EH (cell line): ENCODE results near the gene ATG14.
"Not testable (repeated sequence)": the region's sequence is repeated elsewhere in the genome, so short reads cannot be mapped to it uniquely, and the experiment has no call there.

Experiments used
- DNase-seq: peaks from one replicate; pipeline ENCODE4 v3.0.0-alpha.2; 2015; ENCODE audit warnings: low read depth

Gene ATG14

GRCh38 chr14:55433880-55434804 lies 22.5 kb upstream of the ATG14 start:
- DNase-seq, result no peak

DNA sequence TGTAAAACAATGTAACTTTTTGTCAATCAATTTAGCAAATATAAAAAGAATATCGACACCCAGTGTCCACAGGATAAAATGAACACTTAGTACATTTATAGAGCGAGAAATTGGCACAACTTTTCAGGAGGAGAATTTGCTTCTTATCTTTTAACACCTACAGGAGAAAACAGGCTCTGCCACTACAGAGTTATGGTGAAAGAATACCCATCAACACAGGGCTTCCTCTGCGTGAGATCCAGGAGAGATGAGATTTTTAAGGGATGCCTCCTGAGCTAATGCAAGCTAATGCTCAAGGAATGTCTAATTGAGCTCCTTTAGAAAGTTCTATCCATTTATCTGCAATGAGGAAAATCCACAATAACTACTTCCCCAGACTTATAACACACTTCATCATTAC lies 21.0 kb upstream of the ATG14 start:
- no peak for DNase-seq

DNA sequence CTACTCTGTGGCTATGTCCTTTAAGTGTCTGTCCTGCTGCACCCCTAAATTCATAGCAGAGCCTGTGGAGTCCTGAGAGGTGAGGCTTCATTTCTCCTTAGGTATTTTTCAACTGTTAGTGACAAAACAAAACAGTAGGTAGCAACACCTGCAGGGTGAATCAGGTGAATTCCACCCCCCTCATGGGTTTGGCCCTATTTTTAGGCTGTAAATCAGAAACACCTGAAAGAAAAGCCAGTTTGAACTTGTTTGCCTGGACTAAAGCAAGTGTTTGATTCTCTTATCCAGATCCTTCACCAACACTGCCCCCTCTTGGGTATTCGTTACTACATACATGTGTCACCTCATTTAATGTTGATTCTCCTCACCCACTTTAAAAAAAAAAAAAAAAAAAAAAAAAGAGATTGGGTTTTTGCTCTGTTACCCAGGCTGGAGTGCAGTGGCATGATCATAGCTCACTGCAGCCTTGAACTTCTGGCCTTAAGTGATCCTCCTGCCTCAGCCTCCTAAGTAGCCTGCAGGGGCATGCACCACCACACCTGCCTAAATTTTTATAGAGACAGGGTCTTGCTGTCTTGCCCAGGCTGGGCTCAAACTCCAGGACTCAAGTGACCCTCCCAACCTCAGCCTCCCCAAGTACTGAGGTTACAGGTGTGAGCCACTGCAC lies 18.5 kb upstream of the ATG14 start:
- DNase-seq, result peak; percentile 77

DNA sequence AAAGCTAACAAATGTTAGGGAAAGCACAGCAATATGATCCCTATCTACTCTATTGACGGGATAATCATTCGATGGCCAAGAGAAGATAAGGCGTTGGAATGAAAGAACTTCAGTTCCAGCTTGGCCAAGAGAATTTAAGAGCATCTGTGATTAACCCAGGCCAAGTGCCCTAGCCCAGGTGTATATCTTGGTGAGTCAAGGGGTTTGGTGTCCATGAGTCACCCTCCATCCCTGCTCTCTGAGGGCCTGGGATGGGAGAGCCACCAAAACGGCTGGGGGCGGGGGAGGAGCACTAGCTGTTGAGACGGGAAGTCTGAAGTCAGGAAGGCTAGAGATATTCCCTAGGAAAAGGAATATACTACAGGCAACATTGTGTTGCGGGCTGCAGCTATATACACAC lies 15.8 kb upstream of the ATG14 start:
- DNase-seq, result no peak

GRCh38 chr14:55426891-55427290 lies 15.3 kb upstream of the ATG14 start:
- DNase-seq, result no peak

GRCh38 chr14:55425091-55425490 lies 13.5 kb upstream of the ATG14 start:
- DNase-seq, result peak; percentile 23

DNA sequence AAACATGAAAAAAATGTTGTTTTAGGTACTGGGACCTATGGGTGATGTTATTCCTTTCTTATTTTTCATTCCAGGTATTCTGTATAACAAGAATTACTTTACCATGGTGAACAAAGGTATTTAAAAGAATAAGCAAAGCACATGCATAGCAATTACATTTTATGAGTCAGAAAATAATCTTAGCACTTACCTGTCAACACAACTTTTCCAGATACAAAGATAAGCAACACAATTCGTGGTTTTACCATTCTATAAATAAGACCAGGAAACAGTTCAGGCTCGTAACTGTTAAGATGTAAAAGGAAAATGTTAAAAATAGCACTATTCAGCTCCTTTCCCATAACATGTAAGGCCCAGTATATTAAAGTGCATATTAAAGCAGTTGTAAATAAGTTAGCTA lies 12.3 kb upstream of the ATG14 start:
- DNase-seq, result no peak

DNA sequence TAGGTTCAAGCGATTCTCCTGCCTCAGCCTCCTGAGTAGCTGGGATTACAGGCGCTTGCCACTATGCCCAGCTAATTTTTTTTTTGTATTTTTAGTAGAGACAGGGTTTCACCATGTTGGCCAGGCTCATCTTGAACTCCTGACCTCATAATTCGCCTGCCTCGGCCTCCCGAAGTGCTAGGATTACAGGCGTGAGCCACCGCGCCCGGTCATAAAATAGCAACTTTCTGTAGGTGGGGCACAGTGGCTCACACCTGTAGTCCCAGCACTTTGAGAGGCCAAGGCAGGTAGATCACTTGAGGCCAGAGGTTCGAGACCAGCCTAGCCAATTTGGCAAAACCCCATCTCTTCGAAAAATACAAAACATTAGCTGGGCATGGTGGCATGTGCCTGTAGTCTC lies 10.7 kb upstream of the ATG14 start:
- not testable (repeated sequence) for DNase-seq

- DNase-seq, result no peak
These were observed 8.0 kb upstream of the ATG14 start for GRCh38 chr14:55419663-55420062.

DNA sequence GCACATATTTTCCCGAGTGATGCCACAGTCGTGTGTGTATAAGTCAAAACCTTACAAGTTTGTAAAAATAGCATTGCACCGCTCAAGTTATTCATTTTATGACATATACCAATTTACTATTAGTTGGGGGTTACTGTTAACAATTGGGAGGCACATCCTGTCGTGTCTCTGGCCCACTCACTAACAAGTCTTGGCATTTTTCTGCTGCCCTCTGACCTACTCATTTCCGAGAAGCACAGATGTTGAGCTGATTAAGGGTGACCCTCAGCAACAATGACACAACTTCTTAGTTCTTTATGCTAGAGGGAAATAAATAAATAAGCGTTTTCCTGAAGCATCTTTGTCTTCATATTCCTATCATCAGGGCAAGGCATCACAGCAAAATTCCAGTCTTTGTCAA lies 6.8 kb upstream of the ATG14 start:
- DNase-seq, result peak; percentile 19

DNA sequence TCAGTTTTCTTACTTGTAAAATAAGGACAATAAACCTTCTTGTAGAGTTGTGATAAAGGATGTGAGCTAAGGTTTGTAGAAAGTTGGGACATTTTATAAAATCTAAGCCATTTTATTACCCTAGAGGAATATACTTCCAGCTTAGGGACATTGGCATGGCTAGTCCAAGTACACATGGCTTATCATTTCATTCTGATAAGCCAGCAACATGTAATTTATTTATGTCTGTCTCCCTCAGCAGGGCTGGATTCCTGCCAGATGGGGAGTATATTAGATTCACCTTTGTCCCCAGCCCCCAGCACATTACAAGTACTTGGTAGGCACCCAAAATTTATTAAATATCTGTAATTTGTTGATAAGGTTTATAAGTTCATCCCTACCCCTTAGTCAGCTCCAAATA lies 6.3 kb upstream of the ATG14 start:
- no peak for DNase-seq

- DNase-seq, result peak; percentile 18
These were observed 5.2 kb upstream of the ATG14 start for GRCh38 chr14:55416866-55417265.

DNA sequence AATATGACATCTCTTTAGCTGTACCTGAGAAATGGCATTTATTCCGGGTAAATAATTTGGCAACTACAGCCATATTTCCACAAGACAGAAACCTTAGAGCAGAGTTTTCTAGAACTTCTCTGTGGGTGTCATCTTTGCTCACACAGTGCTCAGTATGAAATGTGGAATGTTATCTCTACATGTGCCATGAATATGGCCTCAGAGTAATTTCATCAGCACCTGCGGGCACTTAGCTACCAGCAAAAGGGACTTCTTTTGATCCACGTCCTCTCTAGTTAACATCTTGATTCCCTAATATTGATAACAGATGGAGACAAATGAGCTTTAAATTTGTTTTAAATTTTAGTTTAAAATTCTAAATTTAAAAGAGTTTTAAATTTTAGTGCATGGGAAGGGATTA lies 2.9 kb upstream of the ATG14 start:
- no peak for DNase-seq

GRCh38 chr14:55412676-55413075 lies 1.0 kb upstream of the ATG14 start:
- DNase-seq, result no peak

DNA sequence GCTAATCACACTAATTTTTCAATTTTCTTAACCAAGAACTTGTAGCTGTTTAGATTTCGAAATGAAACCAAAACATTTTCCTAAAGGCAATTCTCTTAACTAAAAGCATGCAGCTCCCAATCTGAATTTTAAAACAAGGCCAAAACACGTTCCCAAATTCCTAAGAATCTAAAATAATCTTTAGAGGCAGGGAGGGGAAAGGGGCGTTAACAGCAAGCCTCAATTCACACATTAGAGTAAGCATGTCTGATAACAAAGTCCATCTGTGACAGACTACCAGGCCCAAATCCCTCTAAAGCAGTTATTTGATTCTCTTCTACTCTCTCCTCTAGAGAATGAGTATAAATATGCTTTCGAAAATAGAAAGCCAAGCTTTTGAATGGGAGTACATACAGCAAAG lies 754 bp downstream of the ATG14 start:
- DNase-seq, result no peak

DNA sequence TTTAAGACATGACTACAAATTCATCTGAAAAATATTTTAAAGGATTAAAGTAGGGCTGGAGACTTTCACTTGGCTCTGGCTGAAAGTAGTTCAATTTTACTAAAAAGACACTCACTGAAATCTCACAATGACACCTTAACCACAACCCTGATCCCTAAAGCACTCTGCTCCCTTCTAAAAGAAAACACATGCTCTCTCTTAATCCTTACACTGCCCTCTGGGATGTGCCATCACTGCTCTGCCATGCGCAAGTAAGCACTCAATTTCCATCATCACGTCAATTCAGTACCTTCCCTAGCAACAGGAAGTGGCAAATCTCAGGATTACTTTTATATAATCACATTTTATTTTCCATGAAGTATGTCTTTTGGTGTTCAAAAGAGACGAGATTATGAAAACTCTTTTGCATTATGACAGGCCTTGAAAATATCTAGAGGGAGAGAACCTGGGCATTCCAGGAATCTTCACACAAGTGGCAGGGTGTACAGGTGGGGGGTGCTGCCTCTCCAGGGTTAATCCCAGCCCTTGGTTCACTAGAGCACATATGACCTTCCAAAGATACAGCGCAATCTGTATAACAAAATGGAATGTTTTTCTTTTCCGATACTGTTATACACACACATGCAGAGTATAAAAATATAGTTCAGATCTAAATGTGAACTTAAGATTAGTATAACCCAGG lies 7.3 kb downstream of the ATG14 start:
- DNase-seq, result no peak

DNA sequence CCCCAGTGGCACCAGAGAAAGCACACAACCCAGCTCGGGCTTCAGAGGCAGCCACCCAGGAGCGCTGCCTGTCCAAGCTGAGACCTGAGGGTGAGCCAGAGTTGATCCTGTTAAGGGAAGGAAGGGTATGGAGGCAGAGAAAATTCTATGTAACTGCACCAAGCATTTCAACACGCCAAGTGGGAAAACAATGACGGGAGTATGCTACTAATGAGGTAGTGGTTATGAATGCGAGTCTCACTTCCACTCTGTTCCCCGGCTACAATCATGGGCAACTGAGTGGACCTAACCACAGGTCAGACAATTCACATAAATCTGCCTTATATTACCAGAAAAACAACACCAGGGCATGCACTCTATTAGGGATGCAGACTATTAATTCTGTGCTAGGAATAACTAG lies 9.9 kb downstream of the ATG14 start:
- no peak for DNase-seq

- DNase-seq, result no peak
These were observed 11.8 kb downstream of the ATG14 start for GRCh38 chr14:55399852-55400251.

GRCh38 chr14:55399183-55399582 lies 12.4 kb downstream of the ATG14 start:
- DNase-seq, result no peak

- DNase-seq, result peak; percentile 98
These were observed 13.0 kb downstream of the ATG14 start for GRCh38 chr14:55398679-55399078.

DNA sequence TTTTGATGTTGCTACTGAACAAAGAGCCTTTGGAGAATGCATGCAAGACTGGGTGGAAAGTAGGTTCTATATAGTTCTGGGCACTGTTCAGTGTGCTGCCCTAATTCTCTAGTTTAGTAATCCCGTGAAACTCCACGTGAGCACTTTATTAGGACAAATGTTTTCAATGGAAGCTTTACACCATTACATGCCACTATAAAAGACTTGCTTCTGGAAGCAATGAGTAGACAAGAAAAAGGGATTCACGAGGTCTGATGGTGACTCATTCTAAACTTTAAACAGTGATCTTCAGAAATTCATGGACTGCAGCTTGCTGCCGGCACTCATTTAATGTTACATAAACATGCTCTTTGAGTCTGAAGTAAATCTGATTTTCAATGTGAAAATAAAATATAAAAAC lies 22.3 kb downstream of the ATG14 start:
- peak; percentile 91 for DNase-seq

DNA sequence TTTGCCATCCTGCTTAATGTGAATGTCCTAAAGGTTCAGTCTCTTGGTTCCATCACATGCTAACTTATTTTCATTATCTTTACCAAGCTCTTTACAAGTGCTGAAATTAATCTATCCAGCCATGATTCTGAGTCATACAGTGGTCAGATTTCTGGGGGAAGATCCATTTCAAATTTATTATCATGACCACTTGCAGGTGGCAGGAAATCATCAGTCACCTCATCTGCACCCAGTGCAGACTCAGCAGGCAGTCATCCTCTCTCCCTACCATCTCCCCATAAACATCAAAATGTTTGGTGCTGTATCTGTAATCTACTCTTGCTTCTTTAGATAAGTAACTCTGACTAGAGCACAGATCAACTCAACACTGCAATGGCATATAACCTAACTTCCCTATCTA lies 23.5 kb downstream of the ATG14 start:
- DNase-seq, result peak; percentile 81

DNA sequence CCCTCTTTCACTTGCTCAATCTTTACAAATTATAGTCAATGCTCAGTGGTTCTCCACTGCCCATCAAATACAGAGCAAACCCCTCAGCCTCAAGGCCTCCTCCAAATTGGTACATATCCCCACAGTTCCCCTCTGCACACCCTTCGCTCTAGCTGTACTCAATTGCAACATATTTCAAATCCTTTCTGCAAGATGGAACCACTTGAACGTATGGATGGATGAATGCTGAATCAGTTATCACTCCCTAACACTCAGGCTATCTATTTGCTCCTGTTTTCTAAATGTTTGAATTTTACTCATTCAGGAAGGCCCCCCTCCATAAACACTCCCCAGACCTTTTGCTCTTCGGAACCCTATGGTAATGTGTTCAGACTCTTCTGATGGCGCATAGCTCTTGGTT lies 24.5 kb downstream of the ATG14 start:
- DNase-seq, result no peak
